GM18499 (cell line): ENCODE results near the gene ADARB2.
"Not testable (repeated sequence)": the region's sequence is repeated elsewhere in the genome, so short reads cannot be mapped to it uniquely, and the experiment has no call there.

Source experiments
- ATAC-seq: cut with Tn5 transposase; IDR thresholded peaks from one replicate; pipeline ENCODE4 v1.9.1; 2021; ENCODE audit warnings: moderate number of reproducible peaks; ENCODE audit not compliant: insufficient read depth, unreplicated experiment

ADARB2 gene

DNA sequence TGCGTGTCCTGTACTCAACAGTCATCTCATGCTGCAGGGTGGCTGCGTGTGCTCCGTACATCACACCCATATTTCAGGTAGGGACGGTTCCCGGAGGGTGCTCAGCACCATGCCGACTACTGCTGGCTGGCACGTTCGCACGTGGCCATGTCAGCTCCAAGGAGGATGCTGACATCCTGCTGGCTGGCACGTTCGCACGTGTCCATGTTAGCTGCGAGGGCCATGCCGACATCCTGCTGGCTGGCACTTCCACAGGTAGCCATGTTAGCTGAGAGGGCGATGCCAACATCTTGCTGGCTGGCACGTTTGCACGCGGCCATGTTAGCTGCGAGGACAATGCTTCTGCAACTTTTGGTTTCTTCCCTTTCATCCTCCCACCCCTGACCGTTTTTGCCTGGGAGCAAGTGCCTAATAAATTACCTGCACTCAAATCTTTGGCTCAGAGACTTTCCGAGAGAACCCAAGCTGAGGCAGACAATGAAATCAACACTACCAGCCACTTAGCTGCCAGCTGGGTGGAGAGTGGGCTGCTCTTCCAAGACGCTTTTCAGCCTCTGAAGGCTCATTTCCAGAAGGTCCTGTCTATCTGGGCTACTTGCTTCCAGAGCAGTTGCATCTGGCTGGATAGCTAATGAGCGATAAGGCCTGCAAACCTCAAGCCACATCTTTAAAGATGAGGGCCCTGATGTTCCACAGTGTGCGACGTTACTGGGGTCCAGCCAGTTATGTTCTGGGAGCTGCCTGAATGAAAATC, 576.6 kb downstream of the ADARB2 start:
- no peak for ATAC-seq

DNA sequence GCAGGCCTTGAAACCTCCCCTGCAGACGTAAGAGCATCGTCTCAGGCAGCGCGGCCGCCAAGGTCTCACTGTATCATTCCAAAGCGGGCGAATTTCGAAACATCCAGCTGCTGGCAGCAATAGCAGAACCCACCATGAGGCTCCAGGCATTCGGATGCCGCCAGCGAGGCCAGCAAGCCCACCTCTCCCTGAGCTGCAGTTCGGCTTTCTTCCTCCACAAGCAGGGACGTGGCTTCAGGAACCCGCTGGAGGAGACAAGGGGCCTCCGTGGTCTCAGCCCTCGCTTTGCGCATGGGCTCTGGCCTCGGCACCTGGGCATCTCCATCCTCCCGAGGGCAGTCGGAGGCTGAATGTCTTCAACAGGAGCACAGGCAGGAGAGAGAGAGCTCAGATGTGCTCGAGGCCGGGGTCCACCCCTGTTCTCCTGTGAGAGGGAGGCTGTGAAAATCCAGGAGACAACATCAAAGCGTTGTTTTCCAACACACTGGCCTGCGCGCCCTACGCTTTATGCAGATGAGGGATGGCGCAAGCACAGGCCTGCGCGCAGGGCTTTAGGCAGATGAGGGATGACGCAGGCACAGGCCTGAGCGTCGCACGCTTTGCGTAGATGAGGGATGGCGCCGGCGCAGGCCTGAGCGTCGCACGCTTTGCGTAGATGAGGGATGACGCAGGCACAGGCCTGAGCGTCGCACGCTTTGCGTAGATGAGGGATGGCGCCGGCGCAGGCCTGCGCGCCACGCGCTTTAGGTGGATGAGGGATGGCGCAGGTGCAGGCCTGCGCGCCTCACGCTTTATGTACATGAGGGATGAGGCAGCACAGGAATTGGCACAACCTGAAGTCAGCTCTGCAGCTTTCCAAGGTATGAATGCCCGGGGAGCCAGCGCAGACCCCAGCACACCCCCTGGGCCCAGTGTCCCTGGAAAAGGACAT, 577.9 kb downstream of the ADARB2 start:
- no peak for ATAC-seq

DNA sequence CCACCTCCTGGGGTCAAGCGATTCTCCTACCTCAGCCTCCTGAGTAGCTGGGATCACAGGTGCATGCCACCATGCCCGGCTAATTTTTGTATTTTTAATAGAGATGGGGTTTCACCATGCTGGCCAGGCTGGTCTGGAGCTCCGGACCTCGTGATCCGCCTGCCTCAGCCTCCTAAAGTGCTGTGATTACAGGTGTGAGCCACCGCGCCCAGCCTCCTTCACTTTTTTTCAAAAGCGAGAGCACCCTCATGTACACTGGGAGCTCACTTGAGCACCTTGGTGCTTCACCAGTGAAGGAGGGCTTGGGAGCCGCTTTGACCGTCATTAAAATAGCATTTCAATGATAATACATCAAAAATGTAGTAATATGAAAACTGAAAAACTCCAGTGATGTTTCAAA, 578.8 kb downstream of the ADARB2 start:
- not testable (repeated sequence) for ATAC-seq

DNA sequence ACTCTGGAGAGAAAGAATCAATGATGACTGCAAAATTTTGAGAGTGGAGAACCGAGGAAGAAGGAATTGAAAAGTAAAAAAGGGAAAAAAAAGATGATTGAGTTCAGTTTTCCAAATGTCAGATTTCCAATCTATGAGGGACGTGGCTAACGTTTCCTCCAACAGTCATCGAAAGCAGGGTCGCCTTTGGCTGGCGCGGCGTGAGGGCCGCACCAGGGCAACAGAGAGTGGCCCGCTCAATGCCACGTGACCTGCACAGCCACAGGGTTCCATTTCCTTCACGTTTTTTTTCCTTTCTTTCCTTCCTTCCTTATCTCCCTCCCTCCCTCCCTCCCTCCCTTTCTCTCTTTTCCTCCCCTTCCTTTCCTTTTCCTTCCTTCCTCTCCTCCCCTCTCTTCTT, 579.3 kb downstream of the ADARB2 start:
- ATAC-seq, result no peak

DNA sequence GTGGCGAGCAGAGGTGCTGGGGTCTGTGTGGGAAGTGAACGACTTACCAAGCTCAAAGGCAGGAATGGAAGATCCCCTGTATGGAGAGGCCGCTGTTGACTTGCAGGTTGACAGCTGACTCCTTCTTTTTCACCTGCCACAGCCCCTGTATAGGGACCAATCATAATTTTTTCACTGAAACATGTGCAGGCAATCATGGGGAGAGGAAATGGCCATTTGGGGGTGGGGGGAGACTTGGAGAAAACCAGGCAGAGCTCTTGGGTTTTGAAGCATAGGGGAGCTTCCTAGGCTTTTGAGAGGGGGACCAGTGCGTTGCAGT, 579.8 kb downstream of the ADARB2 start:
- ATAC-seq, result no peak

DNA sequence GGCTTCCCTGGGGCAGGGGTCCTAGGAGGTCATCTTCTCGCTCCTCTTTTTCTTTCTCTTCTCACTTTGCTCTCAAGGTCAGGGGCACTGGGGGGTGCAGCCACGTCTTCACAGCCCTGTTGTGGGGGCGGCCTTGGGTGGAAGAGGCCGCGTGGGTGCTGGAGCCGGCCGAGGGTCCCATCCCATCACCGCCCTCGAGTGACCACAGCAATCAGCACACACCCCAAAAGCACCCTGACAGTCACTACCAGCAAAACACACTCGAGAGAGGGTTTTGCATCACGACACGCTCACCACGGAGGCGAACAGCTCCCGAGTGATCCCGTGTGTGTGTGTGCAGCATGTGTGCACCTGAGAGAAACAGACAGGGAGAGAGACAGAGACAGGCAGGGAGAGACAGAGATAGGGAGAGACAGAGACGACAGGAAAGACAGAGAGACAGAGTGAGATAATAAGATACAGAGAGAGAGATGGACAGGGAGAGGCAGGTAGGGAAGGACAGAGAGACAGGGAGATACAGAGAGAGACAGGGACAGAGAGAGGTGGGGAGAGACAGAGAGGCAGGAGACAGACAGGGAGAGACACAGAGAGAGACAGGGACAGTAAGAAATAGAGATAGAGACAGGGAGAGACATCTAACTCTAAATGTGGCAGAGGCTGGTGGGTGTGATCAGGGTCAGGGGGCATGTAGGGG, 580.3 kb downstream of the ADARB2 start:
- no peak for ATAC-seq

DNA sequence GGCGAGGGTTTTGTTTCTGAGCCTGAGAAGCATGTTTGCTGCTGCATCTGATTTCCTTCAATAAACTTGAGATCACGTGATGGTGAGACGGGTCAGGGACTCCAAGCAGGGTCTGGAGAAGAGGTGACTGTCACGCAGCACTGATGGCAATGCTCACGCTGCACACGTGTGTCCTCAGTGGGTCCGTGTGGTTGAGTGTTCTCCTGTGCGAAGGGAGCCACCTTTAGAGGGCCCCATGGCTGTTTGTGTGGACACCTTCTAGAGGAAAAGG, 580.8 kb downstream of the ADARB2 start:
- ATAC-seq, result no peak

DNA sequence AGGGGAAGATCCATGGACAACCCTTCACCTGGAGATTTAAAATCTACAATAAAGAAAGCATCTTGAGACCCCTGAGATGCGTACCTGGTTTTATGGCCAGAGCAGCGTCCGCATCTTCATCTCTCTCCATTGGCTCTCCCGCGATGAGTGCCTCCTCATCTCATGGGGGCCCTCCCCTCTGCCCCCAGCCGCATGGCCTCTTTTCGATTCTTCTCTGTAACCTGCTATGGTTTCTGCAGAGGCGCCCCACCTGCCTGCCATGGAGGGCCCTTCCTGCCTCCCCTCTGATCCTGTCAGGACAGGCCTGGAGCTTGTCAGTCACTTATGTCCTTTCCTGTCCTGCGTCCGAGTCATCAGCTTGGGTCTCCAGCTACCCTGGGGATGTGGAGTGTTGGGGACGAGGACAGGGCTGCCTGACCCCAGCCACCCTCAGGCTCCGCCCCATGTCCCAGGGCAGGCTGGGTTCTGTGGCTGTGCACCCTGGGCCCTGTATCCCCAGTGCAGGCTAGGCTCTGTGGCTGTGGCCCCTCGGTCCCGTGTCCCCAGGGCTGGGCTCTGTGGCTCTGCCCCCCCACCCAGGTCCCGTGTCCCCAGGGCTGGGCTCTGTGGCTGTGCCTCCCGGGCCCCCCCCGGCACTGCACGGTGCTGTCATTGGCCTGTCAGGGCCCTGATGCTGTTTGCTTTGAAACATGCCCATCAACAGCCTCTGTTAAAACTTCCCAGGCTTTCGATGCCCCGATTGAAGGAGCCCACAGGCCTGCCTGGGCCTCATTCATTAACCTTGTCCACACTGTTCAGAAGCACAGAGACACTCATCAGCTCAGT, 581.3 kb downstream of the ADARB2 start:
- no peak for ATAC-seq

DNA sequence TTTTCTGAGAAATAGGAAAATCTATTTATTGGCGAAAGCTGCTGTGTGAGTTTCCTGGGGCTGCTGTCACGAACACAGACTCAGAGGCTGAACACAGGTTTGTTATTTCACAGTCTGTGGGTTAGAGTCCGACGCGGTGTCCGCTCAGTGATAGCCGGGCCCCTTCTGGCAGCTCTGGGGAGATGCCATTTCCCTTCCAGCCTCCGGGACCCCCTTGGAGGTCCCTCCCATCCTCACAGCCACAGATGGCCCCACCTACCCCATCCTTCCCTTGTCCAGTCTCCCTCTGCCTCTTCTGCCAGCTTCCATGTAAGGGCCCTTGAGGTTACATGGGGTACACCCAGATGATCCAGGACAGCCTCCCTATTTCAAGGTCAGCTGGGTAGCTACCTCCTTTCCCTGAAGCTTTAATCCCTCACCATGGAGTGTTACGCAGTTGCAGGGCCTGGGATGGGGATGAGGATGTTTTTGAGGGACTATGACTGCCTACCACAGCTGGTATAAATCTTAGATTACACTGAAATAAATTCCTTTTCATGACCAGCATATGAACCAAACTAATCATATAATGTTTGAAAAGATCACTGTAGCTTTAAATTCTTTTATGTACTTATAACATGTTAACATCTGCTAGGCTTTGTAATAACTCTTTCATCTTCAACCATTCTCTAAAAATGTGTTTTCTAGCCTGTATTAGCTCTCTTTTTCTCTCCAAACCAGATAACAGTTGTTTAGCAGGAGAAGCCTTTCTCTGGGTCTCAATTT, 582.6 kb downstream of the ADARB2 start:
- no peak for ATAC-seq

DNA sequence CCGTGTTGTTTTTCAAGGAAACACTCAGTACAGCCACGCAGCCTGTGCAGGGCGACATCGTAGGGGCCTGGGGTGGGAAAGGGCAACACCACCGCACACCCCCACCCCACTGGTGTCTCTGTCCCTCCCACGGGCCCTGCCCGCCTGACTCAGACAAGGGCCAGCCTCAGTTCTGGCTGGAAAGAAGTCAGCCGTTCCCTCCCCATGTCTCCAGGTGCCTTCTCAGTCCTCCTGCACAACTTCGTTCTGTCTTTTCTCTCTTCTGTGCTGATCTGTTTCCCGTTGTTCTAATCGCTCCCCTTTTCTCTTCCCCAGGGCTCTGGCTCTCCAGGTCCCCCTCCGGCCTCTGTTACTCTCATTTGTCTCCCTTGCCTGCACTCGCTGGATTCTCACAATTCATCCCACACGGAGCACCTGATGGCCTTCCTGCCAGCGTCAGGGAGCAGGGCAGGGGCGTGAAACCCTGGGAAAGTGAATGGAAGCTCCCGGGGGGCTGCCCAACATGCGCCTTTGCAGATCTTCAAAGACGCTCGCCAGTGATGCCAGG, 583.4 kb downstream of the ADARB2 start:
- ATAC-seq, result no peak

DNA sequence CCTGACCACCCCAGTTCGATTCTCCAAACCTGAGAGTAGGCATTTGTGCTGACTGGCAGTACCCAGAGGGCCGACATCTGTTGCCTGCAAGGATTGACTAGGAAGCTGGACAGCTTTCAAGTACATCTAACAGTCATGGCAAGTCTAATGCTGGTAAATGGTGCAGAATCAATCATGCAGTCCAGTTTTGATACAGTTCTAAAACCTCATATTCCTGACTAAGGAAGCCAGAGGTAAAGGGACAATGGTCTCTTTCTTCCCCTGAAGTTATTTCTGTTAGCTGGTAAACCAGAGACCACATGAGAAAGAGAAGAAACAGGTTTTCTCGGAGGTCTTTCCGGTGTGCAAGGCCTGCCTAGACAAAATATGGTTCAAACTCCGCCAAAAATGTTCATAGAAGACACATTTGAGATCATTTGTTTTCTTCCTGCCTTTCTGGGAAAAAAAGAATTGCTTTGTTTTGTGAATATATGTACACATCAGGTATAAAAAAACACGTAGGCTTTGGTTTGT, 584.0 kb downstream of the ADARB2 start:
- ATAC-seq, result no peak

DNA sequence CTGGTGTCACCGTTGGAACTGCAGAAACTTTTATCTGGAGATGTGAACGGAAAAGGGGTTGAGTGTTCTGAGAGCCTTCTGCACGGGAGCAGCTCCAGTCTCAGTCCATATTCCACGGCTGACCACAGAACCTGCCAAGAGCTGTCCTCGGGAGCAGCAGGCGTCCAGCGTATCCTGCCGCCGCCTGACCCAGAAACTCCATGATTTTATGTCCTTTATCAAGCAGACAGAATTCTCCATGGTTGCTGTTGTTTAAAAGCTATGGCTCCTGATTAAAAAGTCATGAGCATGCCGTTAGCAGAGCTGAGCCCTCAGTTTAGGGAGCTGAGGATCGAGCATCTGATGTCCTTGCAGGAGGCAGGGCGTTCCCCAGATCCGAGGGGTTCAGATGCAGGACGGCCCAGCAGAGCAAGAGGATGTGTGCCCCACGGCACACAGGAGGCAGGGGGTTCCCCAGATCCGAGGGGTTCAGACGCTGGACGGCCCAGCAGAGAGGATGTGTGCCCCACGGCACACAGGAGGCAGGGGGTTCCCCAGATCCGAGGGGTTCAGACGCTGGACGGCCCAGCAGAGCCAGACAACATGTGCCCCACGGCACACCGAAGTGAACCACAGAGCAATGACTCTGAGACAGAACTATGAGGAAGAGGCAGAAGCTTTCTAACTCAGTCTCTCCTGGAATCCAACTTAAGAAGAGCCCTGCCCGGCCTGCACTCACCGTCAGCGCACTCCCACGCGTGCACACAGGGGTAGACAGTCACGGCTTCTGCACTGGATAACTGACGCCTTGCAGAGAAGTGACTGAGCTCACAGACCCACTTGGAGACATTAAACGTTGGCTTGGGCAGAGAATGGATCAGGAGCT, 584.7 kb downstream of the ADARB2 start:
- no peak for ATAC-seq

DNA sequence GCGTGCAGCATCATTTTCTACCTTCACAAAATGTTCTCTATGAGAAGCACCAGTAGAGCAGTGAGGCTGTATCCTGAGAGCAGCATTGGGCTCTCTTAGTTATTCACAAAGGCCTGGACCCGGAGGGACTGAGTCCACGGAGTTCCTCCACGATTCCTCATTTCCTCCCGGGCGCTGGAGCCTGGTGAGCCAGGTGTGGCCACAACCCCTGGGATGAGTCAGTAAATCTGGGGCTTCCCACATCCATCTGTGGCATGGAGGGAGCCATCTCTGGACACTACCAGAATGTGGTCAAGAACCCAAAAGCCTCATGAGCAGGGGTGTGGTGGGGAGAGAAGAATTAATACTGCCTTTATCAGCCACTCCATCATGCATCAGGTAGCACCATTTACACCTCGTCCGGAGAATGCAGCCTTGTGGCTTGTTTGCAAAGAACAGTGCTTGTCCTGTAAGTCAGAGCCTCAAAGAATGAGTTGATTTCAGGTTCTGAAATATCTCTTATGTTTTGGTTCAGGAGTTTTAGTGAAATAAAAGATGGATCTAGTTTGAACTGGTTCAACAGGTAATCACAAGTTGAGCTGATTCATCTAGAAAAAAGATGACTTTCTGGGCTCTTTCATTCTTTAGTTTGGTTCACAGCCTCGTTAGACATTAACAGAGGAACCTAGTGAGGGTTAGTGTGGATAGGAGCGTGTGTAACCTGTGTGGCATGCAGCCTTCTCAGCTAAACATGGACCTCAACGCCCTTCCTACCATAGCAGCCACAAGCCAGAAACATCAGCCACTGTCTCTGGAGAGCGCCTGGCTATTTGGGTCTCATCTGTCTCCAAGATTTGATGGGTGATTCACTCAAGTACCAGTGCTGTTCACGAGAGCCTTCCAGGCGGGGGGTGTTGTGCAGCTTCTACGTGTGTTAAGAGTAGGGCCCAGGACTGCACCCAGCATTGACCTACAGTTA, 586.0 kb downstream of the ADARB2 start:
- no peak for ATAC-seq

DNA sequence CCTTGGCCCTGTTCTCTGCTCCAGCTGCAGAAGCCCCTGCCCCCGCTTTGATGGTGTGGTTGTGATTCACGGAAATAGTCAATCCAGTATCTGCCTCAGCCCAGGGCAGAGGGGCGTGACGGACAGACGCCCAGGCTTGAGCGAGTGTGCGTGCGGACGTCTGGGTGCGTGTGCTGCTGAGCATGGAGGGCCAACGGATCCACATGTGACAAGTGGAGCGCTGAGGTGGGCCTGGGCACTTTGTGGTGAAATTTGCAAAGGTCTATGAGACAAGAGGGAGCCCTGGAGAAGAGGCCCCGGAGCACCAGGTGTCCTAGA, 586.7 kb downstream of the ADARB2 start:
- no peak for ATAC-seq

DNA sequence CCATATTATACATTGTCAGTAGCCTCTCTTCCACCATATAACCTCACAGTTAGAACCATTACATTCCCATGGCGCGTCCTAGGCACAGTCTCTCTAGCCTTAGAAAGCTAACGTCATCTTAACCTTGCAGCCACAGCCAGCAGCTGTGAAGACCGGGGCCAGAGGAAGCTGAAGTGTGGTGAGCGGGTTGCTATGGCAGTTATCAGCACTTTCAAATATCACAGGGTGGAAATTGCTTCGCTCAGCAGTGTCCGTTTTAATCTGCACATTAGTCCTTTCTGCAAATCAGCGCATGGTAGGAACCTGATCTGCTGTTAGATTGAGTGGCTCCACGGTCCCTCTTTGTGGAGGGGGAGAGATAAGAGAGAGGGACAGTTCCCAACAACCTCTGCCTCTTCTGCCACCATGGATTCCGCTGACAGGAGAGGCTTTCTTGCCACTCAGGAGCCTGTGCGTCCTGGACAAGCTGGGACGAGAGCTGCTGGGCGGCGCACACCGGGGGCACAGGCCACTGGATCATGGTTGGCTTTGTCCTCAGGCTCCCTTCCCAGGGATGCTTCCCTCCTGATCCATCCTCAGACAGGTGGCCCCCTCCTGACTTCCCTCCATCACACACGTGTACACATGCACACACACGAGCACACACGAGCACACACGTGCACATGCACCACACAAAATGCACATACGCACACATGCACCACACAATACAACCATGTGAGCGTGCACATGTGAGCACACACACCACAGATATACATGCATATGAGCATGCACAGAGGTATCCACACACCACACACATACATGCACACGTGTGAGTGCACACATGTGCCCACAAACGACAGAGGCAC, 587.3 kb downstream of the ADARB2 start:
- ATAC-seq, result no peak

DNA sequence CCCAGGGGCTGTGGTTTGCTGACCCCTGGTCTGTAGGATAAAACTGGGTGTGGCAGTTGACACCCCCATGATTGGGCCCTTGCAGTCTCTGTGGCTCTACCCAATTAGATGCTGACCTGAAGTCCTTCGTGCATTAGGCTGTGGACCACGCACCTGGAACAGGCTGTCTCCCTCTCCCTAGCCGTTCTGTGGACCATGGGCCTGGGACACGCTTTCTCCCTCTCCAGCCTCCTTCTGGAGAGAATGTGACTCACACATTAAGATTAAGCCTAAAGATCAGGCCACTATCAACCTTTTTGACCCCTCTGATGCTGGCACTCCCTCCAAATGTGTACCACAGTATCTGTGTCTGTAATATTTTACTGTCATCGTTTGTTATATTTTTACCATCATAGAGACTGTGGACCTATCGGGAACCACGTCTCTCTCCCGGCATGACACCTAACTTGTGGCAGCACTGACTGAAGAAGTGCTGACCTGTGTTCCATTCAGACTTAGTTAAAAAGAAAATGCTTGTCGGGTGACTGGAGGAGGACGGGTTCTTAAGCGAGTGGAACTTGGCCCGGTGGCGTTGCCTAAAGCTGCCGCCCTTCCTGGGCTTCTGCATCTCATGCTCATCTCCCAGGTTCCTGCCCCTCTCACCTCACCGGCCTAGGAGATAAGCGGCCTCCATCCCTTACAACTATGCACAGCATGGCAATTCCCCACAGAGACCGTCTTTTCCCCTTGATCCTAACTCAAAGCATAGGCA, 588.3 kb downstream of the ADARB2 start:
- no peak for ATAC-seq
